HL-60/S4 treated with retinoic acid at 250 ng/mL for 4 days and 3 days (cell line): ENCODE results near the gene TMEM272.

Experiments
- in situ Hi-C: fragments of 300-500 bp; cut with MboI; formaldehyde crosslinking; loops from 2 replicates; pipeline ENCODE4 v1.7.0; 2022; ENCODE audit warnings: low sequenced_read_pairs

Gene TMEM272

DNA sequence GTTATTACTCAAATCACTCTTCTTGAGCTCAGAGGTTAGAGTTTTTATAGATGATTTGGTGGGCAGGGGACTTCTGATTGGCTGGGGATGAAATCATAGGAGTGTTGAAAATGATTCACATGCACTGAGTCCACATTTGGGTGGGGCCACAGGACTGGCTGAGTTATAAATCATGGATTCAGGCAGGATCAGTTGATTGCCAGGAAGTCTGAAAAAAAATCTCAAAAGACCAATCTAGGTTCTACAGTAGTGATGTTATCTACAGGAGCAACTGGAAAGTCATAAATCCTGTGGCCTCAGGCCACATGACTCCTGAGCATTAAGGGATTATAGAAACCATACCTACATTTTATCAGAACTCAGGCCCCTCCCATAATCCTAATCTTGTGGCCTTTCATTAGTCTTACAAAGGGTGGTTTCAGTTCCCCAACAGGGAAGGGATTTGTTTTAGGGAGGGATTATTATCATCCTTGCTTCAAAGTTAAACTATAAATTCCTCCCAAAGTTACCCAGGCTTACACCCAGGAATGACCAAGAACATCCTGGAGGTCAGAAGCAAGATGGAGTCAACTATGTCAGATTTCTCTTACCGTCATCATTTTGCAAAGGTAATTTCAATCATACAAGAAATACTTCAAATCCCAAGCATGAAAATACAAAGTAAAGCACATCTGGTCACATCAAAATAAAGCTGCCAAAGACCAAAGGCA is 11.2 kb upstream of the TMEM272 start:
- in situ Hi-C loops = no loop called here

DNA sequence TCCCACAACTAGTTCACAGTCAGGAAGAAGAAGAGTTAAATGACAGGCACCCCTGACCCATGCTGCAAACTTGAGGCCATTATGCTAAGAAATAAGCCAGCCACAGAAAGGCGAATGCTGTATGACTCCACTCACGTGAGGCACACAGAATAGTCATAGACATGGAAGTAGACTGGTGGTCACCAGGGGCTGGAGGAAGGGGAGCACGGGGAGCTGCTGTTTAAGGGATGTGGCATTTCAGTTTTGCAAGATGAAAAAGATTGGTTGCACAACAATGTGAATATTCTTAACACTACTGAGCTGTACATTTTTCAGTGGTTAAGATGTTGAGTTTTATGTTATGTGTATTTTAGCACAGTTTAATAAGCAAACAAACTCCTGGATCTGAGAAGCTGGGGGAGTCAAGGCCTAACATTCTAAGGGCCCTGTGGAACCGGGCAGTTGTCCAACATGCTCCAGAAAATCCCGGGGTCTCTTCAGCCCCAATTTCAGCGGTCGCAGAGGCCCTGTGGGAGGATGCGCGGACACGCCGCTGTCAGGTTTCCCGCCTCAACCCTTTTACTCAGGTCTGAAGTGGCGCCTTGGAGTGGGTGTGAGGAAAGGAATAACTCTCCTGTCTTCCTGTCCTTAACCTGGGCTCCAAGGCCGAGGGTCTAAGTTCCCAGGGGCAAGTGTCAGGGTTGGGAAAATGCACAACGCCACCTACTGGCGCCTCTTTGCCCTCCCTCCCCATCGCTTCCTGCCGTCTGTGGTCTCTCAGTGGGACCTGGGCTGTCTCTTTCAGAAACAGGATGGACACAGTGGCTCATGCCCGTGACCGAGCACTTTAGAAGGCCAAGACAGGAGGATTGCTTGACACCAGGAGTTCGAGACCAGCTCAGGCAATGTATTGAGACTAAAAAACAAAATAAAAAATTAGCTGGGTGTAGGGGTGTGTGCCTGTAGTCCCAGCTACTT is 4.4 kb upstream of the TMEM272 start:
- in situ Hi-C loops = no loop called here

DNA sequence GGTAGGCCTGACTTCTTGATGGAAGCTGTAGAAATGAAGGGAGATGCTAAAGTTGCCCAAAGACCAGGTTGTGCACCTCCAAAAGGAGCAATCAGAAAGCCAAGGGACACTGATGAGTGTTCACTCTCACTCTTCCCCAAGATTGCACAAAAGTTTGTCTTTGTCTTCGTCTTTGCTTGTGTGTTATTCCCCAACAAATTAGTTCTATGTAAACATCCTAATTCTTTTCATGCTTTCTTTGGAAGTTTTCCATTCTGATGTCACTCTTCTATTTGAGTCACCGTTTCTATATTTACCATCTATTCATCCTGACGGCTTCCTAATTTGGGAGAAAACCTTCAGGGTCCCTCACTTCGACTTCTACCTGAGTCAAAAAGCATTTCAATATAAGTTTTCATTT is 3.7 kb upstream of the TMEM272 start:
- in situ Hi-C loops = no loop called here

DNA sequence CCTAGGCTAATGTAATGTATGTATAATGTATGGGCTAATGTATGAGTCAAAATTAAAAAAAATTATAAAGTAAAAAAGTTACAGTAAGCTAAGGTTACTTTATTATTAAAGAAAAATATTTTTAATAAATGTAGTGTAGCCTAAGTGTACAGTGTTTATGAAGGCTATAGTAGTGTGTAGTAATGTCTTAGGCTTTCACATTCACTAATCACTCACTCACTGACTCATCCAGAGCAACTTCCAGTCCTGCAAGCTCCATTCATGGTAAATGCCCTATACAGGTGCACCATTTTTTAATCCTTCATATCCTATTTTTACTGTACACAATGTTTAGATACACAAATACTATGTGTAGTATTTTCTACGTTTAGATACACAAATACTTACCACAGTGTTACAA is 1.8 kb upstream of the TMEM272 start:
- in situ Hi-C loops = no loop called here

DNA sequence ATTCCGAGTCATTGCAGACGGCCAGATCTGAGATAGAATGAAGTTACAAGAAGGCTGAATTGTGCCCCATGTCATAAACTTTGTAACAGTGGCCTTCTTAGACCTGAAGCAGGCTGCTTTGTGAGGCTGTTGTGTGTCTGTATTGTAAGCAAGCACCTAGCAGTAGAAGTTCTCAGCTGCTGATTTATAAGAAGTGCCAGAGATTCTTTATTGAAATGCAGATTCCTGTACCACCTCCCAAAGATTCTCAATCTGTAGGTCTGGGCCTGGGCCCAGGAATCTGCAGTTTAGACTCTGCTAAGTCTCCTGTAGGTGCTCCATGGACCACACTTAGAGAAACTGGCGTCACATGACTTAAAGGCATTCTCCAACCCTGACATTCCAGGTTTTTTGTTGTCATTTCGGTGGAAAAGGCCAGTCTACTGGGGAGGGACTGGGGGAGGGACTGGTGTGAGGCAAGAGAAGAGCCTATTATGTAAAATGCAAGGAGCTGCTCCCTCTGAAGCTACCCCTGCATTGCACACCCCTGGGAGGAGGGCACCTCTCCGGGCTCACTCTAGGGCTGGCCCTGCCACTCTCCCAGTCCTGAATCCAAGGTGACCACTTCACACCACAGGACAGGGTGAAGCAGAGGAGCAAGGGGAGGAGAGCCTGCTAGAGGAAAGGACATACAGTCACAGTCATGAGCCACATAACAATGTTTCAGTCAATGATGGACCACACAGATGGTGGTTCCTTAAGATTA is 769 bp upstream of the TMEM272 start:
- in situ Hi-C loops = no loop called here

DNA sequence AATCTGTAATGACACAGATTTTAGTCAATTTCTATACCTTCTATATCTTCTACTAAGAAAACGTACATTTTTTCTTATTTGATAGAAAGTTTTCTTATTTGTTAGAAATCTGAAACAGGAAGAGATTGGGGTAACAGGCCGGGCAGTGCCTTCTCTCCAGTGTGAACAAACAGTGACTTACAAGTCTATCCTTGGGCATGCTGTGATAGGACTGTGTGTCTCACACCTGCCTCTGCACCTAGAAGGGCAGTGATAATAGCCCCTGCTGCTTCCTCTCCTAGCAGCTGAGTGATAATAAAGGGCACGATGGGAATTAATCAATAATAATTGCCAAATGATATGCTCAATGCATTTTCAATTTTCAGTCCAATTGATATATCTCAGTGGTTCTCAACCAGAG is 1.4 kb downstream of the TMEM272 start:
- in situ Hi-C loops = no loop called here

DNA sequence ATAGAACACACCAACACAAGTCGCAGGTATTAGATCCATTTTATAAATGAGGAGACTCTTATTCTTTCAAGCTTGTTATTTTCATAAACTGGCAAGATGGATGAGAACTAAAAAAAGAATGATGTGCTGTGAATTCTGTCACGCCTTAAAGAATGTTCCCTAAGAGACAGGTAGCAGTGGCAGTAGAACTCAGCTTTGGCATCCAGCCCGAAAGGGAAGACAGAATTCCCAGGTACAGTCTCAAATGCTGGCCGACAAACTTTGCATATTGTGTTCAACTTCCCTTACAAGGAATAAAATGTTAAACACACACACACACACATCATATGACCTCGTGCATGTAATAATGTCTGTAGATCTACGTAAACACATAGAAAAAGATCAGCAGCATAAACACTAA is 3.2 kb downstream of the TMEM272 start:
- in situ Hi-C loops = no loop called here

DNA sequence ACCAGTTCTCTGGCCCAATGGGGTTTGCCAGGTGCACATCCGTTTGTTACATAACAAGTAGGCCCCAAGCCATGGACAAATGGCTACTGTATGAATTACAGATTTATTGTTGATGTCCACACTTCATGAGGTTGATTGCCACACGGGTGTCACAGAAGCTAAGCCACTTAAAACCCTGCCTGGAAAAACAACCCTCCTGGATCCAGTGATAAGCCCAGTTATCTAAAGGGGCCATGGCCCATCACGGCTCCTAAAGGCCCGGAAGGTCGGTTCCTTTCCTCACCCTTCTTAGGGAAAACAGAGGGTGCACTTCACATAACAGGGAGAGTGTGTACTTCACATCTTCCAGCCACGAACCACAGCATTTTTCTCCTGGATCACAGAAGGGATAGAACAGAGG is 4.1 kb downstream of the TMEM272 start:
- in situ Hi-C loops = no loop called here

DNA sequence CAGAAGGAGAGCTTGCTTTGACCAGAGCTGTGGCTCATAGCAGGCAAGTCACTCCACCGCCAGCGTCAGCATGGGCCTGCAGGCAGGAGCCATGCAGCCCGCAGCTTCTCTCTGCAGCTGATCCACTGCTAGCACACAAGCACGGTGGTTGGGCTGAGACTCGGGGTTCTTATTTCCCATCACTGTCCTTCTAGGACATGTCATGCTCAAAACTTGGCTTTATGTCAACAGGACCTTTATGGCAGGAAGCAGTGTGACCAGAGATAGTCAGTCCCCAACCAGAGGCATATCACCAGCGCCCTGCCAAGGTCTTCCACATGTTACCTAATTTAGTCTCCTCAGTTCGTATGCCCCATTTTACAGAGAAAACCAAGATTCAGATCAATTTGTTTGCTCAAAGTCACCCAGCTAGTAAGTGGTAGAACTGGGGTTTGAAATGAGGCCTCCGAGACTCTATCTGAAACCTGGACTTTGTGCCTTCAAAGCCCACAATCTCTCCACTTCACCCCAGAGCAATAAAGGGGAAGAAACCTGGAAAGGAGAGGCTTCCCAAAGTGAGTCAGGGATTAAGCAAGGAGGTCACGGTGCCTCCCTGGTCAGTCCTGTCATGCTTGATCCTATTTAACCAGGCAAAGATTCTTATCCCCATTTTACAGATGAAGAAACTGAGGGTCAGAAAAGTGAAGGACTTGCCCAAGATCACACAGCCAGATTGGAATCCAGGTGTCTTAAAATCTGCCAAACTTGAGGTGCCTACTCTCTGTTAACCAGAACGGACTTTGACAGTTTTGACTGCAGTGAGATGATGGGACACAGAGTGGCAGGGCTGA is 5.1 kb downstream of the TMEM272 start:
- in situ Hi-C loops = no loop called here

DNA sequence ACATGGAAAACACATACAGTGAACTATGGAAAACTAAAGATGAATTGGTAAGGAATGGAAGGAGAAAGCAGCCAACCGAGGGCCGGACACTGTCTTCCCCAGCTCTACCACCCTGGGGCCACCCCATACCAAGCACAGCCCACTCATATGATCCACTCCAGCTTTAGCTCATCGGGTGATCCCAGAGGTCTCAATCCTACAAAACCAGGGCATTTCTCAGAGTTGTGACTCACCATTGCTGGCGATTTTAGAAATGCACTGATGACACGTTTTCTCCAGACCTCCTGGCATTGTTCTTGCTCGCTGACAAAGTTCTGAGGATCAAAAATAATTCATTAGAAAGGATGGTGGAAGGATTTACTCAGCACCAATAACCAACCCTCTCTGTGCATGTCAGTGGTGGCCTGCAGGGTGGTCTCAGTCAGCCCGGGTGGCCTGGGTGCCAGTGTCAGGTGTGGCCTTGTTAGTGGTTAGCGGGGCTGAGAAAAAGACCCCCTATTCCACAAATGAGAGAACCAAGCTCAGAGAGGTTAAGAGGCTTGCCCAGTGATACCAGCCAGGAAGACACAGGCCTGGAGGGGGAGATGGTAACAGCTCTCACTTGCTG is 6.6 kb downstream of the TMEM272 start:
- in situ Hi-C loops = no loop called here

DNA sequence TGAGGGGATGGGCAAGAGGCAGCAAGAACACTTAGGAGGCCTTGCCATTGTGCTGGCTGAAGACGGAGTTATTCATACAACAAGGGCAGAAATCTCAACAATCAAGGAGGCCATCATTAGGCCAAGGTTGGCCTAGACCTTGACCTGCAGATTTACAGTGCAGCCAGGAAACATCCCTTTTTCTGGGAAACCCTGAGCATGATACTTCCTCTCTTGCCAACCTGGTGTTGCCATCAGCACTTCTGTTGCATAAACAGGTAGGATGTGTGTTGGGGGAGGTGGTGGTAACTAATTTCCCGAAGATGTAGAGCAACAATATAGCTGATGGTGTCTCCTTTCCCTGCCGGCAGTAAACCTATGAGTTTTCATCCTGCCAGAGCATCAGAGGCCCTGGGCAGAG is 8.0 kb downstream of the TMEM272 start:
- in situ Hi-C loops = no loop called here

DNA sequence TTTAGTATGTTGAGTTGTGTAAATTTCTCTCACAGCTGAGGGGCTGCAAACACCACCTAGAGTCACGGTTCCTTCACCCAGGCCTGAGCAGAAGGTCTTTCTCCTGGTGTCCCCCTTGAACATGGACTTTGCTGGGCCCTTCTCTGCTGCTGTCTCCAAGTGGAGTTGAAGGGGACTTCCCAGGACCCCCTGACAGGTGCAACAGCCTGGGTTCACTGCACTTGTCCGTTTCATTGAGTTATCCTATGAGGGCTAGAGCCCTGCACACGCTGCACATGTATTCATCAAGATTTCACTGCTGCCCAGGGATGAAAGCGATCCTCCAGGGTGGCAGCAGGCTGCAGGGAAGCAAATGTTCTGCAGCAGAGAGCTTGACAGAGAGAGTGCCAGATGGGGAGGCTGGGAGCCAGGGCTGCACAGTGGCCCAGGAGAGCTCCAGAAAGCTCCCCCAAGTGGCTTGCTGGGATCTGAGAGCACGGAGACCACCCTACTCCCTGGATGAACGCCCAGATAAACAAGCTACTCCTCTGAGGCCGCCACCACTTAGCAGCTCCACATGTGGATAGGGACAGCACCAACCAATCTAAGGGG is 10.3 kb downstream of the TMEM272 start:
- in situ Hi-C loops = no loop called here

DNA sequence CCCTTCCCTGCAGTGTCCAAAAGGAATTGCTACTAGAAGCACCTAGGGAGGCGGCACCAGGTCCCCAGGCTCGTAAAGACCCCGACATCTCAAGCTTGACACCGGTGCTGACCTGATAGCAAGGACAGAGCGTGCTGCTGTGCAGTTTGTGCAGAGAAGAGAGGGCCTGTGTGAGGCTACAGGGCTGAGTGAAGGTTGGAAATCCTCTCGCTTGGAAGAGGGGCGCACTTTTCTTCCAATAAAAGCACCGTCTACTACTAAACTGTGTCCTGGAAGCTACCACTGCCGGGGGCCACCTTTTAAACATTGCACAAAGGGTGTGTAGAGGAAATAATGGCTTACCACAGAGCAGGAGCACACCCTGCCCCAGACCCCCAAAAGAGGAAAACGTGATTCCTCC is 11.0 kb downstream of the TMEM272 start:
- in situ Hi-C loops = no loop called here

DNA sequence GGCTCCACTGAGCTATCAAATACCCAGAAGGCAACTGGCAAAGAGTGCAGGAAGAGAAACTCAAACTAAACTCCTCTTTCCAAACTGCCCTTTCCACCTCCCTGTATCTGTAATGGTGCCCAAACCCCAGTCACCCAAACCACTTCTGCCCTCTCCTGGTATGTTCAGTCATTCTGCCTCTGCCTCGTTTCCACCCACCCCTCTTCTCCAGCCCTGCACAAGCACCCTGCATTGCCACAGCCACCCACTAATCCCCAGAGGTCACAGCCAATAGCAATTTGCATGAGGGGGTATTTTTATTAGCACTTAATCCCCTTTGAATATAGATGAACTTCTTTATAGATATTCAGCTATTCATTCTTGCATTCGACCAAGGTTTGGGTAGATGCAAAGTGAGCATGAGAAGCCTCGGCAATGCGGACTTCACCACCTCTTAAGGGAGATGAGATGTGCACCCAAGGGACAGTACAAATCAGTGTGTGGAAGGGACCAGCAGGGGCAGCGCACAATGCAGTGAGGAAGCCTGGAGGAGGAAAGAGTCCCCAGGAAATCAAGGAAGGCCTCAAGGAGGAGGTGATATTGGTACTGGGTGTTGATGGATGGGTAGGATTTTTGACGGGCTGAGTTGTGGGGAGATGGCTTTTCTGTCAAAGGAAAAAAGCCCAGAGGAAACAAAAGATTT is 12.4 kb downstream of the TMEM272 start:
- in situ Hi-C loops = no loop called here

DNA sequence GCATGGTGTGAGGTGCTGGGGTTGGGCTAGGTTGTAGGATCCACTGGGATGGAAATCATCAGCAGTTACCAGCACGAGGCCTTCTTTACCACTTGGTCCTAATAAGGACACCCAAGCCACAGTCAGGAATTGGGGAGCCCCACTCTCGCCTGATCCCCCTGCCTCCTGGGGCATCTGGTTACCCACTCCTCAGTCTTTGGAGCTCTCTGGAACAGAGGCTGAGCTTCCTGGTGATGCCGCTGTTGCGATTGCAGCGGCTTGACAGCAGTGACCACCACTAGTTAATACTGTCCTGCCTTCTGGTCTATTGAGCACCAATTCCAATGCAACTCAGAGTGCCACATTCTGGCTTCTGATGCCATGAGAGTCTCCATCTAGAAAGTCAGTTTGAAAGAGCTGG is 13.5 kb downstream of the TMEM272 start:
- in situ Hi-C loops = no loop called here

DNA sequence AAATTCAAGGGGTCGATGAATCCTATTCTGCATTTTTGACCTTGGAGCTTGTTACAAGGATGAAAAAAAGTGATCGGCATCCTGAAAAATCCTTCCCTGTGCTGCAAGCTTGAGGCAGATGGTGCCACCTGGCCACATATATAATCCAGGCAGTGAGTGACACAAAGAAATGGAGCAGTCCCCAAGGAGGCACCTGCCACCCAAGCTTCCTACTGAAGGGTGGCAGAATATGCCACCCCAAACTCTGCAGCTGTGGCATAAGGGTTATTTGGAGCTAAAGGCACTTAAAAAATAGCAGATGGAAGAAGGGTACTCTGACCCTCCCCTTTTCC is 15.4 kb downstream of the TMEM272 start:
- in situ Hi-C loops = no loop called here

DNA sequence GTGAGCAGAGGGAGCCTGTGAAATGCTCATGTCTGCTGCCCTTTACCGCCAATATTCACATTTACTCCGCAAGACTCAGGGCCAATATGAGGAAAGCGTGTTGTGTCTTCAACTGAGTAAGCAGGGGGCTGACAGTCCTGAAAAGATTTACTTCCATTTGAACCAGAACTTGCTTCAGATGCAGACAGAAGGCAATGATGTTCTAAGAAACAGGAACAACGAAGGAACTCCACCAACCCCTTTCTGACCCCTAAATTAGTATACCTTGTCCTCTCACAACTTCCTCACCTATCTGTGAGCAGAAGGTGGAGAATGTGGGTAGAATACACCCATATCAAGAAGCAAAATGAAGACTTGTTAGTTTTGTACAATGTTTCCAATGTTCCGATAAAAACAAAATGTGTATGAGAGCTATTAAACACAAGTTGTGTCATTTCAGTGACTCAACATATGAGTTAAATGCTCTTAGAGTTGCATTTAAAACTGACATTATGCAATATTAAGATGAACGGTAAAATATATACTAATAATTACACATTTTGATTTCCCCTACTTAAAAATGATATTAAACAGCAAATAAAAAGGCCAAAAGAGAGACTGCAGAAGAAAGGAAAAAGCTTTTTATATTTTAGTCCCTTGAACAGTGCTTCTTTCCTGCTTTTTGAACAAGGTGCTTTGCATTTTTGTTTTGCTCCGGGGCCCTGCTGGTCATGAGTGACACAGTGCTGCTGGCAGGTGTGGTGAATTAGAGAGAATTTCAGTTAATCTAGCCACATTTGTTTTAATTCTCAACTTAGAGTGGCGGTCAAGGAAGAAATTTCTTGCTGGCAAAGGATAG is 16.0 kb downstream of the TMEM272 start:
- in situ Hi-C loops = no loop called here

DNA sequence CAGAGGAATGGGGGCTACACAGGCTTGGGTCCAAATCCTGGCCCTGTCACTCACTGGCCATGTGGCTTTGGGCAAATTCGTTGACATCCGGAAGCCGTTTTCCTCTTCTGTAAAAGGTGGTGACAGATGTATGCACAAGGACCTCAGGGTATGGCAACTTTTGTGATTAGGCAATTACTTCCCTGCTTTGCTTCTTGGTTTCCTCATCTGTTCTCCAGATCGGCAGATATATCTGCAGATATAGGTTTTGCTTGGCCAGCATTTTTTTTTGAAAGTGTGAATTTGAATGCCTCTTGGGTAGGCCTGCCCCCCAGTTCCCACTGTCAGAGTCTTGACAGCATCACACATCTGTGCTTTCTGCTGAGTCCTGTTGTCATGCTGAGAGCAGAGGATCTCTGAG is 17.7 kb downstream of the TMEM272 start:
- in situ Hi-C loops = no loop called here

DNA sequence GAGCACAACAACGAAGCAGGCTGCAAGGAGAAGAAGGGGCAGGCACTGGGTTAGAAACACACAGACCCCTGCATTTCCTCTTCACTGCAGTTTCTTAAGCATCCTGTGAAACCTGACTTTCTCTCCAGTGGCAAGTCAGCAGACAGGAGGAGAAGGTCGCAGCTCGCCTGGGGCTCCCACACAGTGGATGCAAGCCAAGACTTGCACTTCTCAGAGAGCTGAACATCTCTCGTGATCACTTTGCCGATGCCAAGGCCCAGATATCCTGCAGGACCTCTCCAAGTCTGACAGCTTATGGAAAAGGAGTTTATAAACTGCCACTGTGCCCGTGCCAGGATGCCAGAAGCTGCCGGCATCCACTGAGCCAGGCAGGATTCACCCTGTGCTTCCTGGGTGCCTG is 18.4 kb downstream of the TMEM272 start:
- in situ Hi-C loops = no loop called here
